Activated CD8-positive, alpha-beta memory T cell treated with anti-CD3 and anti-CD28 coated beads, Interleukin-2, amount 50 U/mL, for 48 hours (primary cell): ENCODE measurements around the gene RNF115.
"Not testable (repeated sequence)": the region's sequence is repeated elsewhere in the genome, so short reads cannot be mapped to it uniquely, and the experiment has no call there.

ENCODE experiments used
- DNase-seq: peaks from one replicate; pipeline ENCODE4 v3.0.0-alpha.2; 2020

RNF115 gene

DNA sequence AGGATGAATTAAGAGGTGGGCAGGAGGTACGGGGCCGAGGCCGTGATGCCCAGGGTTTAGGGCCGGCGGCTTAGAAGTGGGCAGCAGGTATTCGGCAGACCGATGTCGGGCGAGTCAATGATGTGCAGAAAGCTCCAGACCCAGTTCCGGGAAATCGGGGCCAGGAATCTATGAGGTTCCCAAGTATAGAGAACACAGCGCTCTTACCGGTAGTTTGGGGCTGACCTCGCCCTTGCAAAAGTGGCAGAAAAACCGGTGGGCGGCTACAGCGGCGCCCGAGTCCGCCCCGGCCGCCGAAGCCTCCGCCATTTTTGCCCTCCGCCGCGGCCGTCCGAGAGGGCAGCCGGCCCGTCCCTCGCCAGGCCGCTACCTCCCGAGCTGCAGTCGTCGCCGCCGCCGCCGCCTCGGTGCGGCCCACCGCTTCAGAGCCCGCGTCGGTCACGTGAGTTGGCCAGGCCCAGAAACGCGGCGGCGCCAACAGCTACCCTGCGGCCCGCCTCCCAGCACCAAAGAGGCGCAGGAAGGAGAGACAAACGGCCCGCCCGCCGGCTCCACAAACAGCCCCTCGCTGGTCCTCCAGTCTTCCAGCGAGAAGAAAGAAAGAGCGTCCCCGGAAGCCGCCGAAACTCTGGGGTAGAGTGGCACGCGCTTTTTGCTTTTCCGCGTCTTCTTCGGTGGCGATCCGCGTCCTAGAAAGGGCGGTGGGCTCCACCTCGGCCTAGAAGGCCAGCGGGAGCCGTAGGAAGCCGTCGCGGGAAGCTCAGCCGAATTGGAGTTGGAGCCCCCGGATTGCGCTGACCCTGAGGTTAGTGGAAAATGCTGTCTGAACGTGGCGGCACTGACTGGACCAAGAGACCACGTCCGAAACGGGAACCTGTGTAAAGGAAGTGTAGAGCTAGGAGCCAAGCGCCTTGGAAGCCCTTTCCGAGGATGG, at the start of gene RNF115, which contains the start of gene POLR3C:
Gene RNF115, minus strand, starts transcription at position 531 of the 934 bp plus-strand sequence. Its CDS starts 222 bp downstream, at position 309.
Gene POLR3C, plus strand, starts transcription at position 636 of the 934 bp plus-strand sequence. CDS start 1,577 bp downstream, outside the sequence.
- peak; percentile 90 for DNase-seq

DNA sequence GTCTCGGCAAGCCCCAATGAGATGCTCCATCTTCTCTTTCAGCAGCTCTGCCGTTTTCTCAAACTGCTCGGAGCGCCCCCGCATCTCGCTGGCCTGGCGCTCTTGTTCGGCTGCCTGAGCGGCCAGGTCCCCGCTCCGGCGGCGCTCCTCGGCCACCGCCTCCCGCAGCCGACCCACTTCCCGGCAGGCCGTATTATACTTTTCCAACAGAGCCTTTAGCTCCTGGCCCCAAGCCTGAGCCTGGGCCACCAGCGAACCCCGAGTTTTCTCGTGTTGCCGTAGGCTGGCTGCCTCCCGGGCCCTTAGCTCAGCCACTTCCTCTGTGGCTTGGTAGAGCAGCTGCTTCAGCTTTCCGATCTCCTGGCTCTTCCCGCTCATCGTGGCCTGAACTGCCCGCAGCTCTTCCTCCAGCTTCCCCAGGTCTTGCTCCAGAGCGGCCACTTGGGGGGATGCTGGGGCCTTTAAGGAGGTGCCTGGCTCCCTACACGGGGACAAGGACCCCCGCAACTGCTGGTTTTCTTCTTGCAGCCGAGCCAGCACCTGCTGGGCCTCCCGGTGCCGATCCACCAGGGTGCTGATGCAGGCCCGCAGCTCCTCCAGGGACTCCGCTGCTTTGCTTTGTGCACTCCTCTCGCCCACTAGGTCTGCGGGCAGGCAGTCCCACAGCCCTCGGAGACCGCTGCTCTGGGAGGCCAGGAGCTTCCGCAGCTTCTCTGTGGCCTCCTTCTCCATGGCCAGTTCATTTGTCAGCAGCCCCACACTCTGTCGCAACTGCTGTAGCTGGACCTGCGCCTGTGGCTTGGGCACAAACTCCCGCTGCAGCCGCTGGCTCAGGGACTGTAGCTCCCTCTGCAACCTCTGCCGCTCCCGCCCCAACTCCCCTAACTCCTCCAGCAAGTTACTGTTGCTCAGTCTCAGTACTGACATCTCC, 48.4 kb upstream of the RNF115 start:
- DNase-seq = peak; percentile 76

DNA sequence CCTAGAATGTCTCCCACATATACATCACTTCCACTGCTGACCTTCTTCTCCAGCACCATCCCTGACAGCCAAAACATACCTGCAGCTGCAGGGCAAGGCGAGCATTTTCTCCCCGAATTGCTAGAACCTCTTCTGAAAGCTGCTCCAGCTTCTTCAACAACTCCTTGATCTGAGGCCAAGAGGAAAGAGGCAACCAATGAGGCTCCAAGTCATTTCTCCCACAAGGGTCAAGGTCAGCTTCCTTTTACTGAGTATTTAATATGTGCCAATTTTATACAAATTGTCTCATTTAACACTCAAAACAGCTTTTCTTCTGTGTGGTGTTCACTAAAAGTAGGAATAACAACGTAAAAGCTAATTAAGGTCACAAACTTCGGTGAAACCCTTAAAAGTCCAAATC, 44.3 kb upstream of the RNF115 start:
- DNase-seq = no peak

DNA sequence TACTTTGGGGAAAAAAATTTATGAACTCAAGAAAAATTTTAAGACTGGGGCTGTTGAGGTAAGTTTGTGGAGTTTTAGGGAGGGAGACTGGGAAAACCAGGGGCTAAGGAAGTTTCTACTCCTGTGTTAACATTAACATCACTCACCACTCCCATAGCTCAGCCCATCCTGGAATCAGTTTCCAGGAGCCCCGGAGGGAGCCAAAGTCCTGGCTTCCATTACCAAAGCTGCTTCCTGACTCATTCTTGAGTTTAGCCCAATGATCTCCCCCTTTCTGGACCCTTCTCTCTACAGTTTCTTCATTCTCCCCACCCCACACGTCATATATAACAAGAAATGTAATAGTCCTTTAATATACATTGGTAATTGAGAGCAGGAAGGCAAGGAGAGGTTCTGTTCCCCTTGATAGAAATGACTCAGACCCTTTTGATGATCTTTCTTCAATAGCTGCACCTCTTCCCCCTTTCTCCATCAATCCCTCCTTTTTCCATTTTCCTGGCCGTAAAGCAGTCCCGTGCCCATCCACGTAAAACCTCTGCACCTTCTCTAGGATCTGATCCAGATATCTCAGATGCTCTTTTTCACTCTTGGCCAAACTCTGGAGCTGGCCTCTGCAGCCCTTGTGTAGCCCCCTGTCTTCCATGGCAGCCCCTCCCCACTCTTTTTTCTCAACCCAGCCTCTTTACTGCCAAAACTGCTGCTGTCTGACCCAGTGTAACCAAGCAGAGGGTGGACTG, 39.6 kb upstream of the RNF115 start:
- no peak for DNase-seq

DNA sequence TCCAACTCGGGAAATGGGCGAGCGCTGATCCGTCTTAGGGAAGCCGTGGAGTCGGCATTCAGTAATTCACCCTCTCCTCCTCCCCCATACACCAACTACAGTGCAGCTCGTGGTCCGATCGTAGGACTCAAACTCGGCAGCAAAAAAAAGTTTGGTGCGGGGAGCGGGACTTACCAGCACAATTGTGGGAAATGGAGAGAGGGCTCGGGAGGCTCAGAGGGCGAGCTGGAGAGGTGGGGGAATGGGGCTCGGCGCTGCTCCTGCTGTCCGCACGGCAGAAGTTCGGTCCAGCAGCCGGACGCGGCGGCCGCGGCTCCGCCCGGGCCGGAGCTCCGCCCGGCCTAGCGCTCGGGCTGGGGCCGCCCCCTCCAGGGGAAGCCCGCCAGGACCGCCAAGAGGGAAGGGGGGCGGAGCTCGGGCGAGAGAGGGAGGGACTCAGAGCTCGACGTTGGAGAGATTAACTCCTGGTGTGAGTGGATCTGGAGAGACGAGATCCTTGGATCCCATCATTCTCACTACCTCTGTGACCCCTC, 35.7 kb upstream of the RNF115 start:
- peak; percentile 85 for DNase-seq

DNA sequence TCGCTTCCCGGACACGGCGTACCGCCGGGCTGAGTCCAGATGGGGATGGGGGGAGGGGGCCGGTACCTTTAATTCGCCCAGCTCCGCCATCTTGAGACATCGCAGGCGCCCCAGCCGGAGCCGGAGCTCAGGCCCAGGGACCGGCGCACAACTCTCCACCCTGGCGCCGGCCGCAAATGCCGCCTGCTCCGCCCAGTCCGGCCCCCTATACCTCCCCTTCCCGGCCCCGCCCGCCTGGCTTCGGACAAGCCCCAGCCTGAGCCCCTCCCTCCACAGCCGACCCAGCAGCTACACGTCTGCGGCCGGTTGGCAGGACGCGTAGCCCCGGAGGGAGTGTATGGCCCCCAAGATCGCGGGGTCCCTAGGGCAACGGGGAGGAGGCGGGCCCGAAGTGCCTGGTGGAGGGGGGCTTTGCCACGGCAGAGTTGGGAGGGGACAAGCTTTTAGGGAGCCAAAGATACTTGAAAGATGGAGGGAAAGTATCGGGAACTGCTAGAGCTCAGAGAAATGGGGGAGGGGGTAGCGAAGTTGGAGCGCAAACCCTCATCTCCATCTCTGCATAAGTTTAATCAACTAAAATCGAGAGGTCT, 35.1 kb upstream of the RNF115 start, which contains the start of gene PIAS3:
Gene PIAS3, minus strand, starts transcription at position 181 of the 590 bp plus-strand sequence. Its CDS starts 91 bp downstream, at position 90.
- DNase-seq = peak; percentile 93

DNA sequence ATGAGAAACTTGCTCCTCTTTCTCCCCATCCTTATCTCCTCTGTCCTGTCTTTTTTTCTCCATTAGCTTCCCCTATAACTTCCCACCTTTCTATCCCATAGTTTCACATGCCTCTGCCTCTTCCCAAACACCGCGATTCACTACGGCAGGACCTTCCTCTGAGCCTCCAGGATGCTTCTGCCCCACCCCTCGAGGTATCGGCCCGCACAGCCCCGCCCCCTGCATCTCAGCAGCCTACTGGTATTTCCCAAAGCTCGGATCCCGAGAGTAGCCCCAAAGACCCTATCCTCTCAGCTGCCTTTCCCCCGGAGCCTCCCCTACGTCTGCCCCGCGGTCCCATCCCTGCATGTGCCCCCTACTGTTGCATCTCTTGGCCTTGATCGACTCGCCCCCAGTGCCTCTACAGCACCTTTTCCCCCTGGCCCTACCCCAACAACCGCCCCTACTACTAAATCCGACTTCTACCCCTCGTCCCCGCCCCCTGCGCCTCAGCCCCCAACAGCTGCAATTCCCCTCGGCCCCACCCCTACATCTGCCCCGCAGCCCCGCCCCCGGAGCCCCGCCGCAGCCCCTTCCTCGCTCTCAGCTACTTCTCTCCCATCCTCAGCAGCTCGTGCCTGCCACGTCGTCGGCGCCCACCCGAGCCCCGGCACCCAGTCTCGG, 34.5 kb upstream of the RNF115 start:
- DNase-seq = no peak

DNA sequence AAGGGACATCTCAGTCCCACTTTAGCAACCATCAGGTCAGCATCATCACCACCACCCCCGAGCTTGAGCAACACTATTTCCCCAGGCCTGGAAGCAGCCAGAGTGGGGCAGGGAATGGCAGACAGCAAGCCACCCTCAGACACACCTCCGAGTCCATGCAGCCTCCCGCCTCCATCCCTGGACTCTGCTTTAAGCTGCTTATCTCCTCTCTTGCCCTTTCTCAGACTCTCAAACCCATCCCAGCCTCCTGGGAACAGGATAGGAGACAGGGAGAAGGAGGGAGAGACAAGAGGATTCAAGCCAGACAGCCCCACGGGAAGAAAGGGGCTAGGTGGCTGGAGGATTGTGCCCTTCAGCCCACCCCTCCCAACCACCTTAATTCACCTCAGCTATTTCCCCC, 33.3 kb upstream of the RNF115 start:
- DNase-seq = no peak

DNA sequence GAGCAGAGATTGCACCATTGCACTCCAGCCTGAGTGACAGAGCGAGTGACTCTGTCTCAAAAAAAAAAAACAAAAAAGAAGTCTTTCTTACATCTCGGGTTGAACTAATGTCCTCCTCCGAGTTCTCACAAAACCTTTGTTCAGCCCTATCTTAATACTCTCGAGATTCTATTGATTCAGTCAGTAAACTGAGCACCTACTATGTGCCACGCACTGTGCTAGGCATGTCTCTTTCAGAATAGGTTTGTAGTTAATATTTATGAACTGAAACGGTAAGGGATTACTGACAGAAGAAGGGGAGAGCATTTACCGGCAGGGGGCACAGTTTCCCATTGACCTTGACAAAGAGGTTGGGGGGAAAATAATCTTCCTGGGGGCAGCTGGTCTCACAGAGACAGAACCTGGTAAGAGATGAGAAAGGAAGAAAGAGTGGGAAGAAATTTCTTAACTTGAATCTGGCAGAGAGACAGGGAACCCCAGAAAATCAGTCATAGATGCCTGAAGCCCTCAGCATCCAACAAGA, 31.6 kb upstream of the RNF115 start:
- DNase-seq = no peak

DNA sequence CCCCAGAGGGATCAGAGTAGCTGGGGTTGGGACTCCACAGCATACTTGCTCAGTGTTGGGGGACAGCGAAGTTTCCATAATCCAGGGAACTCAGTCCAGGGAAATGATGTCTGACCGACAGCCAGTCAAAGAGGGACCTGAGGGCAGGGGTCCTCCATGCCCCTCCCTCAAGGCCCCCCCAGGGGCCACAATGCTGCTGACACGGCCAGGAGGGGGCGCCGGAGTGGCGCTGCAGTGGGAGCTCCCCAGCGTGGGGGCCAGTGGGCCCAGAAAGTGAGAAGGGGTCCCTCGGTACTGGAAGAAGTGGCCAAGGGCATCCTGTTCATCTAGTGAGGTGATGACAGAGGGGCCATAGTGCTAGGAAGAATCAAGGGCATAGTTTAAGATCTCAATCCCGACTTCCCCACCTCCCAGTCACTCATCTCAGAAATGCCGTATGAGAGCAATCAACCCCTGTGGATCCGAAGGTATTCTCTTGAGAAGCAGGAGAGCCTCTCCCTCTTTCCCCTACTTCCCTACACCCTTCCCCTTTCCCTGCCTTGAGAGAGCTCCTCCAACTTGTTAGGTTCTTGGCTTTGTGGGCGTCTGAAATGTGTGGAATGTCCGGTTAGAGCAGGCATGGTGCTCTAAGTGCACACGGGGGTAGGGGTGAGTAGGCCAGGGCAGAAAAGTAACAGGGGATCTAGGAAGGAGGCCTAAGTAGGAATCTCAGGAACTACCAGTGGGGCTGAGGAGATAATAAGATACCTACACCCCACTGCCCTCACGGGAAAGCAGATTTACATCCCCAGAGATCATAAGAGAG, 25.7 kb upstream of the RNF115 start:
- no peak for DNase-seq

DNA sequence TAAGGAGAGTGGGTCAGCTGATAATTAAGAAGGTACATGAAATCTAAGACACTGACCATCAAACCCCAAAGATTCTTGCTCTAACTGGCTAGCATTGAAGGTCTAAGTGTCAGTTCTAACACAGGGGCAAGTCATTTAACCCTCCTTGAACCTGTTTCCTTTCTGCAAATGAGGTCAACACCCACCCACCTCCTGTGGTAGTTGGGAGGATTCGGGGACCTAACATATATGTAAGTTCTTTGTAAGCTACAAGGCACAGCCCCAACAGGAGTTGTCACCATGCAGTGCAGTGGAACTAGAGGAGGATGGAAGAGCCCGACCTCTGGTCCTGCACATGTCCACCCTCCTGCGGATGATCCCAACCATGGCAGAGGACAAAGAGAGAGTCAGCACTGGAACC, 23.9 kb upstream of the RNF115 start:
- DNase-seq = no peak

DNA sequence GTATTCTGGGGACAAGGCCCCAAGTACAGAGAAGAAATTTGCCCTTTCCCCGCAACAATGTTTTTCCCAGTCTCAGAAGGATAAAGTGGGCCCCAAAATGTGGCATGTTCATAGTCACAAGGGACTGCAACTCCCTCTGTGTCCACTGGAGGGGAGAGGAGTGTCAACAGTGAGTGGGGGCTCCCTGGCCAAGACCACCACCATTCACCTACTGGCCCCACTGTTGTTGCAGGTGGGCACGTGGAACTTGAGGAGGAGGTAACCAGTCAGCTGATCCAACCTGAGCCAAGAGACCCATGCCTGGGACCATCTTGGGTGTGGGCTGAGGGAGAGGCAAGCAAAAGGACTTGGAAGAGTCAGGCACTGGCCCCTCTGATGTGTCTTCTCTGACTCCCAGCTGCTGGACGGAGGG, 22.3 kb upstream of the RNF115 start:
- DNase-seq = no peak

DNA sequence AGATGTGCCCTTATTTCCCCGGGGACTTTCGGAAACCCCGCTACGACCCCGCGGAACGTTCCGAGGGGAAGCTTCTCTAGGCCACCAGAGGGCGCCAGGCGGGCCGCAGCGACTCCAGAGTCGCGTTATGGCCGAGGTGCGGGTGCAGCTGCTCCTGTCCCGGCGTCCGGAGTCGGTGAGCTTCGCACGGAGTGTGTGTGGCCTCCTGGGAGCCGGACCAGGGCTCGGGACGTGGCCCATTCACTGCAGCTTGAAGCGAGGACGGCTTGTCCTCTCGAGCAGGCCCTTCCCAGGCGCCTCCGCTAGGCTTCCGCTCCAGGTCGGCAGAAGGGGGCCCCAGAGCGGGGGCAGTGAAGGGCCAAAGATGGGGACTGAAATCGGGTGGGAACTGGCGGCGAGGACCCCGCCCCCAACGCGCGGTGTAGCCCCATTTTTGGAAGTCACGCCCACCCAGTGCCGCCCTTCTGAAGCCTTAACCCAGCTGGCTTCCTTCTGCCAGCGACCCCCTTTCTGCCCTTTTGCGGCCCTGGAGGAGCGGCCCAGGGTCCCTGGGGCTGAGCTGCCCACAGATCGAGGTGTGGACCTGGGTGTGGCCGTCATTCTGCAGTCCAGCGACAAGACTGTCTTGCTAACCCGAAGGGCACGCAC, 21.7 kb upstream of the RNF115 start, which contains the start of gene NUDT17:
Gene NUDT17, plus strand, starts transcription at position 117 of the 648 bp plus-strand sequence. Its CDS starts 11 bp downstream, at position 128.
- peak; percentile 93 for DNase-seq

DNA sequence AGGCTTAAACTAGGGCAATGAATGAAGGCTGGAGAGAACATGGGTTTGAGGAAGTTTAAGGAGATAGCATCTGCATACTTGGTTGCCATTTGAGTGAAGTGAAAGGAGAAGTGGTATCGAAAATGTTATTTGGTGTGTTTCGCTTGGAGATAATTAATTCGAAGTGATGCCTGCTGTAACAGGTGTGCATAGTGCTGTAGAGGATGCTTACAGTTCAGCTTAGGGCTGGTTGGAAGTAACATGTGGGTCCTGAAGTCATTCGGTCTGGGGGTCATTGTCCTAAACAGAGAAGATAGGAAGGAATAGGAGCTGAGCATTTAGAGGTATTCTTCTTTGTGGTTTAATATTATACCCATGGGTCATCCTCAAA, 21.2 kb upstream of the RNF115 start:
- DNase-seq = no peak

DNA sequence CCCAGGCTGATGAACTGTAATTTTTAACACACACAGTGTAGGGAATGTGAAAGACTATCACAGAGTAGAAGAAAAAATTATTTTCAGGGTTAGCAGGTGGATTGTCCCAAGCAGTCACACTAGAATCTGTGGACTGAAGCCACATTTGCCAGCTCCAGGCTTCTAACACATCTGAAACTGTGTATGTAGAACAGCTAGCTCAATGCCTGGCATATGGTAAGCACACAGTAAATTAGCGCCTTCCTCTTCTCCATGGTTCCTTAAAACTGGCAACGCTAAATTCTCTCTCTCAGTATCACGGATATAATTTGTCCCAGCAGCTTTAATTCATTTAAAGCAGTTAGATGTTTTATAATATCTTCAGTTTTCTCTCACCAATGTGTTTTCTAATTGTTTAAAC, 19.1 kb upstream of the RNF115 start:
- DNase-seq = no peak

DNA sequence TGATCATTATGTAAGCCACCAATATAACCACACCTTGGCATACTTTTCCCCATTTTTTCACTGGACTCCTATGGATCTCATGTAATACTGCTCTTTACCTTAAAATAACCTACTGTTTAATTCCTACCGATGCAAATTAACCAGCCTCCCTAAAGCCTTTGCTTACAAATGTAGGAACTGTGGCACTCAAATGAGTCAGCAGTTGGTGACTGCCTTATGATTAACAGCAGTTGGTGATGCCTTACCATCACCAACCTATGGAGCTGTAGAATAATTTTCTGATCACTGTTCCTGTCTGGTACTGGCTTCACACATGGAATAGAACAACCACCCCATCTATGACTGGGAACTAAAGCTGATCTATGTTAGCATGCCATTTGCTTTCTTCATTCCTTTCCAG, 13.8 kb upstream of the RNF115 start:
- no peak for DNase-seq

DNA sequence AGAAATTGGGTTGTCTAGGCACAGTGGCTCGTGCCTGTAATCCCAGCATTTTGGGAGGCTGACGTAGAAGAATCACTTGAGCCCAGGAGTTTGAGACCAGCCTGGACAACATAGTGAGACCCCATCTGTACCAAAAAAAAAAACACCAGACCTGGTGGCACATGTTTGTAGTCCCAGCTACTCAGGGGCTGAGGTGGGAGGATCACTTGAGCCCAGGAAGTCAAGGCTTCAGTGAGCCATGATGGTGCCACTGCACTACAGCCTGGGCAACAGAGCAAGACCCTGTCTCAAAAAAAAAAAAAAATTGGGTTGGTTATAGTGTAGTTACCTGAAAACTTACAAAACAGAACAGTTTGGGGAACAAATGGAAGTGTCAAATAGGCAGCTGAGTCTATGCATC, 6.9 kb upstream of the RNF115 start:
- DNase-seq = not testable (repeated sequence)

DNA sequence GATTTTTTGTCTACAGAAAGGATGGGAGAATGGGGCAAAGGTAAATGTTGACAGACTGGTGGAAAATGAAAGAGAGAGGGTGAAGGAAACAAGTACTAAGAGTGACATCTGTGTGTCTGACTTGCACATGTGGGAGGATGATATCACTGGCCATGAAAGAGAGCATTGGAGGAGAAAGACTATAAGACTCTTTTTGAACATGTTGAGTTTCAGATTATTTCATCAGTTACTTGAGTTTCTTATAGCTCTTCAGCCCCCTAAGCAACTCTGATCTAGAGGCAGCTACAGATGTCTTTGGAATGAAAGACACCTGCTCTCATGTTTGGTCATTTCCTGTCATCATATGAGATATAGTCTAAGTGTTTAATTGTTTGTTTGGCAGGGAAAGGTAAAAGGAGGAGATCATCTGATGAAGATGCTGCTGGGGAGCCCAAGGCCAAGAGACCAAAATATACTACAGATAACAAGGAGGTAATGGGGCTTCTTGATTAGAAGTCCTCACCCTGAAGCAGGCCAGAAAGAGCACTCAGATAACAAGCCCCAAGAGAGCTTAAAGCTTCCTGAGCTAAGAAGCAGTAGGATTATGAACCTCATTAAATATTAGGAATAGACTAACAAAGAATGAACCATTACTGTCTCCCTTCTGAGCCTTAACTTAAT, 4.6 kb upstream of the RNF115 start:
- no peak for DNase-seq

DNA sequence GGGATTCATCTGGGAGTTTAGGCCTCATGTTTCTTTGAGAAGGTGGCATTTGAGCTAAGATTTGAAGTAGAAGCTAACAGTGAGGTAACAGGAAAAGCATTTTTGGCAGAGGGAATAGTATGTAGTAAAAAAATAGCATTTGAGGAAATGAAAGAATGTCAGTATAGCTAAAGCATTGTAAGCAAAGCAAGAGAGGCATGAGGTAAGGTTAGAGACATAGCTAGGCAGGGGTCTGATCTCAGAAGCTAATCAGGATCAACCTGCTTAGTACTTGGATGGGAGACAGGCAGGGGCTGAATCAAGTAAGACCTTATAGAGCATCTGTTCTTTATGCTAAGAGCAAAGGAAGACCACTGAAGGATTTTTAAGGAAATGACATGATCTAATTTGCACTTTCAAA, 4.1 kb upstream of the RNF115 start:
- no peak for DNase-seq
